K562 (cell line): Measurements from ENCODE around the gene FGFBP2. TPM values are rescaled to one million over a fixed set of nuclear protein-coding genes. Genes with fewer than 3 reads are reported as not detected.

ENCODE experiments used
- ATAC-seq: fragments of 200-7000 bp; cut with Tn5 transposase; 3 replicates; pipeline ENCODE4 v1.9.1; 2020; ENCODE audit warnings: moderate library complexity
- BruUV-seq: library from RNA; stranded (reverse); fragments of 400-500 nt; replicated peaks from 2 replicates; lab custom pipeline; 2021; lab: Mats Ljungman, UMichigan
- CTCF ChIA-PET: fragments of 300-600 bp; formaldehyde crosslinking; extraction: SDS; loops from one replicate; lab custom pipeline; 2021; ENCODE audit warnings: low intra/inter-chr PET ratio; lab: Yijun Ruan, JAX
- POLR2A ChIA-PET: fragments of 300-600, 350-650 bp; sonication (Branson Sonifier 250); formaldehyde crosslinking; extraction: SDS; loops from one replicate; lab custom pipeline; 2021; ENCODE audit warnings: antibody characterized with exemption, inconsistent platforms; lab: Yijun Ruan, JAX
- DNase-seq, 4 experiments: peaks; one replicate each; pipeline versions ENCODE4 v3.0.0 to v3.0.0-alpha.2; 2011 to 2018; ENCODE audit warnings: low spot score in 3 of 4, mixed read lengths in 3 of 4; ENCODE audit errors: extremely low read depth in 1 of 4
- FAIRE-seq: peaks from 2 replicates; lab custom pipeline; 2011; peaks lifted over from hg19 to GRCh38; lab: Jason Lieb, UNC
- H2AFZ ChIP-seq: 2 replicates; pipeline ENCODE4 v1.6.0; 2011; ENCODE audit warnings: low read depth, low read length, control low read depth, inconsistent platforms
- H3K27ac ChIP-seq: fragments of 200-600 bp; 3 replicates; pipeline ENCODE4 v1.8.0; 2011; ENCODE audit warnings: low read depth, mild to moderate bottlenecking, control low read depth, inconsistent platforms, low read length, moderate library complexity, mixed read lengths; ENCODE audit errors: extremely low read depth
- H3K27me3 ChIP-seq, 2 experiments: fragments of 300-600 bp in 1 of 2; 2 replicates in 1 of 2; 3 replicates in 1 of 2; pipeline versions ENCODE4 v1.6.0 to v1.8.0; 2011; ENCODE audit warnings: inconsistent platforms in 2 of 2, low read length in 2 of 2, mild to moderate bottlenecking in 1 of 2, mixed read lengths in 1 of 2, moderate library complexity in 1 of 2; ENCODE audit not compliant: control insufficient read depth in 2 of 2, insufficient read depth in 2 of 2
- H3K36me3 ChIP-seq: fragments of 300-600 bp; 3 replicates; pipeline ENCODE4 v1.8.0; 2011; ENCODE audit warnings: mild to moderate bottlenecking, low read length, inconsistent platforms; ENCODE audit not compliant: control insufficient read depth, insufficient read depth
- H3K4me1 ChIP-seq, 2 experiments: fragments of 200-600 bp in 1 of 2; replicated peaks in 1 of 2; 2 replicates in 1 of 2; 3 replicates in 1 of 2; pipeline versions ENCODE4 v1.5.1 to v1.8.0; 2011; ENCODE audit warnings: inconsistent platforms in 2 of 2, low read length in 2 of 2, mild to moderate bottlenecking in 1 of 2, mixed read lengths in 1 of 2, moderate library complexity in 1 of 2; ENCODE audit not compliant: control insufficient read depth in 2 of 2, insufficient read depth in 2 of 2
- H3K4me2 ChIP-seq: 2 replicates; pipeline ENCODE4 v1.6.1; 2011; ENCODE audit warnings: low read length, control low read depth, inconsistent platforms, mixed read lengths; ENCODE audit not compliant: insufficient read depth
- H3K4me3 ChIP-seq: fragments of 200-600 bp; sonication (generic), shearing (Covaris generic); 2 replicates; pipeline ENCODE4 v1.5.1; 2016; ENCODE audit warnings: control low read depth, inconsistent platforms
- H3K79me2 ChIP-seq: fragments of 200-600 bp; 3 replicates; pipeline ENCODE4 v1.8.0; 2011; ENCODE audit warnings: low read length, inconsistent platforms; ENCODE audit not compliant: control insufficient read depth, insufficient read depth
- H3K9ac ChIP-seq, 2 experiments: 2 replicates each; pipeline versions ENCODE4 v1.6.0 to v1.6.1; 2011; ENCODE audit warnings: low read depth in 2 of 2, low read length in 2 of 2, control low read depth in 1 of 2, inconsistent platforms in 1 of 2, mild to moderate bottlenecking in 1 of 2, mixed read lengths in 1 of 2; ENCODE audit not compliant: insufficient read depth in 1 of 2
- H3K9me1 ChIP-seq: one replicate; pipeline ENCODE4 v1.6.0; 2011; ENCODE audit warnings: inconsistent platforms, mild to moderate bottlenecking, low read length, moderate library complexity; ENCODE audit not compliant: control insufficient read depth, insufficient read depth
- H3K9me3 ChIP-seq: replicated peaks from 2 replicates; pipeline ENCODE4 v1.5.1; 2011; ENCODE audit warnings: low read depth, low read length, inconsistent platforms; ENCODE audit not compliant: control insufficient read depth, insufficient read depth
- H4K20me1 ChIP-seq: replicated peaks from 2 replicates; pipeline ENCODE4 v1.6.1; 2011; ENCODE audit warnings: low read length, inconsistent platforms, mixed read lengths; ENCODE audit not compliant: control insufficient read depth, insufficient read depth
- ASH1L ChIP-seq: fragments of 450-650 bp; IDR thresholded peaks from 2 replicates; pipeline ENCODE4 v1.6.1; 2018; ENCODE audit warnings: borderline replicate concordance, mild to moderate bottlenecking, low read depth; ENCODE audit not compliant: partially characterized antibody
- BCL6 ChIP-seq: fragments of 250-450 bp; sonication (Bioruptor Pico); IDR thresholded peaks from 2 replicates; pipeline ENCODE4 v1.4.0; 2020
- CHAMP1 ChIP-seq: fragments of 450-650 bp; IDR thresholded peaks from 2 replicates; pipeline ENCODE4 v1.6.1; 2016; ENCODE audit warnings: mild to moderate bottlenecking
- CTCF ChIP-seq, 3 experiments: IDR thresholded peaks in 2 of 3; conservative IDR thresholded peaks in 1 of 3; 2 replicates each; pipeline ENCODE4 v1.5.1; 2011 to 2012; ENCODE audit warnings: low read length in 3 of 3, mild to moderate bottlenecking in 3 of 3, control low read depth in 2 of 3, improper control_type of control experiment in 1 of 3, inconsistent platforms in 1 of 3, low read depth in 1 of 3, mixed read lengths in 1 of 3, moderate library complexity in 1 of 3; ENCODE audit not compliant: insufficient read depth in 2 of 3
- GABPB2 ChIP-seq: fragments of 250-450 bp; sonication (Bioruptor Pico); conservative IDR thresholded peaks from 2 replicates; pipeline ENCODE4 v1.5.1; 2021; ENCODE audit warnings: mild to moderate bottlenecking
- HEY1 ChIP-seq: fragments of 250-450 bp; sonication (Bioruptor Pico); IDR thresholded peaks from 2 replicates; pipeline ENCODE4 v1.5.0; 2020; ENCODE audit warnings: mild to moderate bottlenecking, moderate library complexity, borderline replicate concordance
- MAFG ChIP-seq: fragments of 450-650 bp; conservative IDR thresholded peaks from 2 replicates; pipeline ENCODE4 v1.6.1; 2016; ENCODE audit warnings: missing genetic modification characterization, missing compliant biosample characterization
- MLLT1 ChIP-seq, 2 experiments: fragments of 450-650 bp; IDR thresholded peaks; 2 replicates each; pipeline ENCODE4 v1.6.1; 2016
- NCOA6 ChIP-seq: fragments of 450-650 bp; IDR thresholded peaks from 2 replicates; pipeline ENCODE4 v1.6.1; 2017; ENCODE audit warnings: mild to moderate bottlenecking
- NRF1 ChIP-seq, 2 experiments: fragments of 450-650 bp; IDR thresholded peaks in 1 of 2; conservative IDR thresholded peaks in 1 of 2; 2 replicates each; pipeline ENCODE4 v1.6.1; 2014; ENCODE audit warnings: mild to moderate bottlenecking in 2 of 2
- WHSC1 ChIP-seq: IDR thresholded peaks from one replicate; pipeline ENCODE4 v1.6.1; 2012; ENCODE audit warnings: low read length, control low read depth, inconsistent platforms
- ZNF140 ChIP-seq: fragments of 250-450 bp; sonication (Bioruptor Pico); IDR thresholded peaks from 2 replicates; pipeline ENCODE4 v1.8.0; 2021; ENCODE audit warnings: moderate library complexity, mild to moderate bottlenecking, inconsistent platforms
- ZNF165 ChIP-seq: fragments of 250-450 bp; sonication (Bioruptor Pico); IDR thresholded peaks from 2 replicates; pipeline ENCODE4 v1.4.0; 2020; ENCODE audit warnings: borderline replicate concordance
- ZNF395 ChIP-seq: fragments of 200-800 bp; sonication (Bioruptor generic); IDR thresholded peaks from 2 replicates; pipeline ENCODE4 v1.6.1; 2017; ENCODE audit warnings: missing genetic modification characterization, missing compliant biosample characterization
- ZNF445 ChIP-seq: fragments of 250-450 bp; sonication (Bioruptor Pico); IDR thresholded peaks from 2 replicates; pipeline ENCODE4 v1.4.0; 2020; ENCODE audit warnings: low read depth, mild to moderate bottlenecking, moderate library complexity
- ZNF668 ChIP-seq: fragments of 250-450 bp; sonication (Bioruptor Pico); IDR thresholded peaks from 2 replicates; pipeline ENCODE4 v1.8.0; 2022; ENCODE audit warnings: mild to moderate bottlenecking, inconsistent platforms
- WGBS: fragments of 100-300 bp; shearing (Covaris generic); methylation state at CpG from one replicate; pipeline ENCODE4 v1.1.6; 2016; ENCODE audit warnings: low coverage, mixed read lengths; ENCODE audit not compliant: insufficient coverage; ENCODE audit errors: missing lambda C conversion rate; 5-methylcytosine and 5-hydroxymethylcytosine counted together
- in situ Hi-C: fragments of 300-500 bp; cut with MboI; formaldehyde crosslinking; loops from 4 replicates; pipeline ENCODE4 v1.15.0; 2018; ENCODE audit warnings: inconsistent platforms, mixed read lengths
- intact Hi-C: fragments of 100-400 bp; cut with micrococcal nuclease; formaldehyde crosslinking; loops from 2 replicates; pipeline ENCODE4 v1.14.2; 2022
- polyA plus RNA-seq, 8 experiments: library from polyadenylated mRNA; depleted of rRNA in 4 of 8; stranded (reverse) in 5 of 8; unstranded in 3 of 8; fragments of >200 nt; fragmentation: Nextera tagmentation in 2 of 8; fragmentation: Illumina TruSeq in 1 of 8; extraction: Ambion mirVana in 2 of 8; extraction: Trizol in 1 of 8; gene quantifications; 2 replicates each; pipeline versions ENCODE4 v1.2.1 to v1.2.3, GENCODE V29; 2011 to 2014; ENCODE audit warnings: inconsistent platforms in 1 of 8, missing spikeins in 1 of 8
- total RNA-seq, 7 experiments: library from RNA; depleted of rRNA in 6 of 7; stranded (reverse); fragments of >200 nt in 6 of 7; fragmentation: Illumina TruSeq in 2 of 7; extraction: Trizol in 2 of 7; gene quantifications; 2 replicates each; pipeline versions ENCODE4 v1.2.1 to v1.2.3, GENCODE V29; 2011 to 2021; ENCODE audit warnings: low replicate concordance in 1 of 7

The FGFBP2 gene
- total and polyA plus RNA-seq, 9 of the 15 experiments (the other 6 are each of a cell fraction or from before 2014, with no cell fraction given) = not detected

- no peaks in the 10 kb centered on the region for H3K79me2 ChIP-seq
- DNase-seq = no peak
- H2AFZ ChIP-seq = no peak overlapping the region
- FAIRE-seq = no peak
- POLR2A ChIA-PET = interaction anchor here (0.7 kb wide), 1 partner anchor 163 kb away, joined by 4 read pairs; no protein-coding TSS in a partner anchor
- no peak overlapping the region for H3K4me3 ChIP-seq
- H3K9ac ChIP-seq = no peak overlapping the region
- in situ Hi-C loops = no loop called here
- WGBS = 0% methylated on average over 4 of the region's 4 CpGs
- no peak overlapping the region for H3K4me2 ChIP-seq
- CTCF ChIA-PET = no interaction called here
- peaks cover 0 to 8% of the 10 kb centered on the region in 2 experiments; a peak in 2 of 5 replicates for H3K27me3 ChIP-seq
- no peak overlapping the region for H3K27ac ChIP-seq
- no peaks in the 10 kb centered on the region for H3K36me3 ChIP-seq
- ATAC-seq = no peak
- H3K4me1 ChIP-seq = no peaks in the 10 kb centered on the region
- BruUV-seq = no TSS peak
- intact Hi-C loops = no loop called here
- H3K9me3 ChIP-seq = no peaks in the 10 kb centered on the region
- H4K20me1 ChIP-seq = no peaks in the 10 kb centered on the region
- H3K9me1 ChIP-seq = no peaks in the 10 kb centered on the region
- no peak for TF ChIP-seq WHSC1
- TF ChIP-seq GABPB2 = no peak
- TF ChIP-seq BCL6 (CRISPR knock-in tag) = no peak
- no peak for TF ChIP-seq NRF1 (conservative IDR thresholded peaks at IDR 0.05 in 1 of 2, IDR thresholded peaks at IDR 0.05 in 1 of 2)
- no peak for TF ChIP-seq ZNF445
- TF ChIP-seq HEY1 (CRISPR knock-in tag) = no peak
- TF ChIP-seq MLLT1 (IDR thresholded peaks at IDR 0.05) = no peak
- no peak for TF ChIP-seq ASH1L
- no peak for TF ChIP-seq ZNF668 (CRISPR knock-in tag)
- TF ChIP-seq NCOA6 = no peak
- no peak for TF ChIP-seq CTCF (IDR thresholded peaks at IDR 0.05 in 2 of 3, conservative IDR thresholded peaks at IDR 0.05 in 1 of 3; ENCODE audit: insufficient read depth in 2 of 3, low read depth in 1 of 3, low read length in 3 of 3)
- no peak for TF ChIP-seq ZNF395
- no peak for TF ChIP-seq ZNF140
- no peak for TF ChIP-seq MAFG
- no peak for TF ChIP-seq ZNF165
- TF ChIP-seq CHAMP1 = no peak
These were observed 44.4 kb downstream of the FGFBP2 start for GRCh38 chr4:15918484-15919129.
